ENCODE data around the gene ENAH.

ENAH gene

GRCh38 chr1:225449261-225449660 lies 203.7 kb downstream of the ENAH start:
- DNase-seq: no peak

- no peak for DNase-seq
These were observed 204.6 kb downstream of the ENAH start for GRCh38 chr1:225448146-225448805.

GRCh38 chr1:225447650-225448089 lies 205.3 kb downstream of the ENAH start:
- DNase-seq: no peak

- no peak for DNase-seq
These were observed 205.8 kb downstream of the ENAH start for GRCh38 chr1:225446981-225447615.

GRCh38 chr1:225446595-225446960 lies 206.3 kb downstream of the ENAH start:
- peak in 1 of 3 experiments; percentile 79 for DNase-seq

GRCh38 chr1:225445639-225446594 lies 207.0 kb downstream of the ENAH start:
- peak in 2 of 3 experiments; percentile 52 to 79 for DNase-seq

- DNase-seq: no peak
These were observed 210.8 kb downstream of the ENAH start for GRCh38 chr1:225442123-225442505.

GRCh38 chr1:225441314-225442122 lies 211.4 kb downstream of the ENAH start:
- DNase-seq: no peak

GRCh38 chr1:225440380-225441221 lies 212.3 kb downstream of the ENAH start:
- DNase-seq: no peak

GRCh38 chr1:225437710-225438437 lies 215.0 kb downstream of the ENAH start:
- DNase-seq: peak in 1 of 3 experiments; percentile 16
